HCT116 (cell line): Measurements from ENCODE around the gene N4BP3. TPM values are rescaled to one million over a fixed set of nuclear protein-coding genes. Genes with fewer than 3 reads are reported as not detected.

Source experiments
- ATAC-seq: fragments of 200-7000 bp; cut with Tn5 transposase; 2 replicates; pipeline ENCODE4 v1.9.1; 2020; ENCODE audit warnings: mild to moderate bottlenecking, moderate library complexity
- BruUV-seq: library from RNA; stranded (reverse); fragments of 400-500 nt; replicated peaks from 2 replicates; lab custom pipeline; 2021; lab: Mats Ljungman, UMichigan
- CTCF ChIA-PET: fragments of 300-600 bp; sonication (Branson Sonifier 250); formaldehyde crosslinking; loops from one replicate; lab custom pipeline; 2021; ENCODE audit warnings: antibody characterized with exemption; lab: Charles Lee
- POLR2A ChIA-PET: fragments of 300-600, 350-600 bp; sonication (Branson Sonifier 250); formaldehyde crosslinking; loops from one replicate; lab custom pipeline; 2021; ENCODE audit warnings: antibody characterized with exemption; lab: Charles Lee
- RAD21 ChIA-PET, 2 experiments: fragments of 300-600 bp; sonication (Branson Sonifier 250); formaldehyde crosslinking; loops; one replicate each; lab custom pipeline; 2023; ENCODE audit warnings: low total read pairs in 2 of 2; ENCODE audit not compliant: uncharacterized antibody in 2 of 2, unreplicated experiment in 2 of 2, low non-redundant PET in 1 of 2; lab: Charles Lee
- DNase-seq: peaks from one replicate; pipeline ENCODE4 v3.0.0-alpha.2; 2010; ENCODE audit warnings: low read depth, low spot score
- H2AFZ ChIP-seq: fragments of 200-600 bp; shearing (Covaris generic), sonication (generic); 2 replicates; pipeline ENCODE4 v1.6.1; 2017; ENCODE audit warnings: low read depth, mixed run types, mixed read lengths, antibody characterized with exemption, low read length; ENCODE audit not compliant: poor library complexity, severe bottlenecking
- H3K27ac ChIP-seq: 2 replicates; pipeline ENCODE4 v1.5.1; 2012; ENCODE audit warnings: low read depth, low read length
- H3K27me3 ChIP-seq: fragments of 200-600 bp; sonication (generic); 2 replicates; pipeline ENCODE4 v1.6.1; 2016; ENCODE audit warnings: mixed run types, low read length, mixed read lengths; ENCODE audit not compliant: insufficient read depth
- H3K36me3 ChIP-seq, 2 experiments: fragments of 200-500 bp in 1 of 2; fragments of 200-600 bp in 1 of 2; sonication (Bioruptor generic) in 1 of 2; sonication (generic) in 1 of 2; 2 replicates each; pipeline versions ENCODE4 v1.5.1 to v1.6.1; 2014 to 2016; ENCODE audit warnings: low read length in 2 of 2, inconsistent platforms in 1 of 2, mixed read lengths in 1 of 2, mixed run types in 1 of 2; ENCODE audit not compliant: insufficient read depth in 2 of 2, control insufficient read depth in 1 of 2
- H3K4me1 ChIP-seq, 2 experiments: fragments of 200-600 bp in 1 of 2; sonication (generic) in 1 of 2; 2 replicates each; pipeline versions ENCODE4 v1.5.1 to v1.6.1; 2012 to 2017; ENCODE audit warnings: low read length in 2 of 2, inconsistent platforms in 1 of 2, mild to moderate bottlenecking in 1 of 2, mixed read lengths in 1 of 2, mixed run types in 1 of 2, moderate library complexity in 1 of 2; ENCODE audit not compliant: insufficient read depth in 2 of 2, control insufficient read depth in 1 of 2
- H3K4me2 ChIP-seq: fragments of 200-600 bp; sonication (generic); 2 replicates; pipeline ENCODE4 v1.6.1; 2017; ENCODE audit warnings: mixed run types, low read length, mixed read lengths
- H3K4me3 ChIP-seq, 2 experiments: fragments of 200-600 bp in 1 of 2; sonication (generic) in 1 of 2; replicated peaks in 1 of 2; 2 replicates each; pipeline ENCODE4 v1.5.1; 2011 to 2016; ENCODE audit warnings: low read length in 2 of 2, control low read depth in 1 of 2, low read depth in 1 of 2, mild to moderate bottlenecking in 1 of 2, mixed read lengths in 1 of 2, mixed run types in 1 of 2
- H3K79me2 ChIP-seq: fragments of 200-600 bp; sonication (generic); 2 replicates; pipeline ENCODE4 v1.6.1; 2017; ENCODE audit warnings: mild to moderate bottlenecking, mixed run types, low read length, moderate library complexity, mixed read lengths; ENCODE audit not compliant: insufficient read depth
- H3K9ac ChIP-seq: fragments of 200-600 bp; sonication (generic); 2 replicates; pipeline ENCODE4 v1.6.1; 2016; ENCODE audit warnings: low read length, mixed read lengths
- H3K9me2 ChIP-seq: fragments of 200-600 bp; sonication (generic), shearing (Covaris generic); 2 replicates; pipeline ENCODE4 v1.6.1; 2017; ENCODE audit warnings: mixed run types, mild to moderate bottlenecking, moderate library complexity; ENCODE audit not compliant: insufficient read depth
- H3K9me3 ChIP-seq, 2 experiments: fragments of 200-500 bp in 1 of 2; fragments of 200-600 bp in 1 of 2; sonication (Bioruptor generic) in 1 of 2; sonication (generic) in 1 of 2; 2 replicates each; pipeline ENCODE4 v1.6.1; 2014 to 2017; ENCODE audit warnings: low read length in 2 of 2, mixed read lengths in 2 of 2, inconsistent platforms in 1 of 2, low read depth in 1 of 2, mild to moderate bottlenecking in 1 of 2, mixed run types in 1 of 2, moderate library complexity in 1 of 2; ENCODE audit not compliant: control insufficient read depth in 1 of 2, insufficient read depth in 1 of 2
- H4K20me1 ChIP-seq: fragments of 200-600 bp; sonication (generic), shearing (Covaris generic); 2 replicates; pipeline ENCODE4 v1.6.1; 2017; ENCODE audit warnings: mixed run types, mild to moderate bottlenecking, moderate library complexity; ENCODE audit not compliant: insufficient read depth
- CEBPB ChIP-seq: IDR thresholded peaks from 2 replicates; pipeline ENCODE4 v1.6.1; 2012; ENCODE audit warnings: low read depth
- CTCF ChIP-seq, 3 experiments: fragments of 200-600 bp in 1 of 3; sonication (generic) in 1 of 3; IDR thresholded peaks in 2 of 3; conservative IDR thresholded peaks in 1 of 3; 2 replicates each; pipeline ENCODE4 v1.5.1; 2012 to 2017; ENCODE audit warnings: low read depth in 2 of 3, low read length in 2 of 3, antibody characterized with exemption in 1 of 3, borderline replicate concordance in 1 of 3, control low read depth in 1 of 3, mild to moderate bottlenecking in 1 of 3, mixed read lengths in 1 of 3, mixed run types in 1 of 3, moderate library complexity in 1 of 3; ENCODE audit not compliant: insufficient read depth in 1 of 3
- EZH2phosphoT487 ChIP-seq: fragments of 200-600 bp; IDR thresholded peaks from 2 replicates; pipeline ENCODE4 v1.6.1; 2018; ENCODE audit warnings: antibody characterized with exemption, borderline replicate concordance
- SRF ChIP-seq: IDR thresholded peaks from 2 replicates; pipeline ENCODE4 v1.6.1; 2012; ENCODE audit warnings: low read depth
- YY1 ChIP-seq: IDR thresholded peaks from 2 replicates; pipeline ENCODE4 v1.6.1; 2011; ENCODE audit warnings: low read length, low read depth, moderate library complexity, mild to moderate bottlenecking; ENCODE audit not compliant: insufficient replicate concordance; ENCODE audit errors: extremely low read depth
- intact Hi-C: fragments of 100-400 bp; cut with micrococcal nuclease; formaldehyde crosslinking; loops from 2 replicates; pipeline ENCODE4 v1.10.0; 2022
- total RNA-seq: library from RNA; stranded (reverse); gene quantifications from one replicate; pipeline ENCODE4 v1.2.1, GENCODE V29; 2021; ENCODE audit not compliant: unreplicated experiment
- TF ChIP-seq, protein P1 (sequence below): IDR thresholded peaks from 2 replicates; pipeline ENCODE4 v1.6.1; 2012; ENCODE audit warnings: low read depth

N4BP3 gene
- total RNA-seq, 1 experiment from 2014 or later = 5.2 TPM

GRCh38 chr5:178106556-178107239 is 6.6 kb upstream of the N4BP3 start:
- ATAC-seq = no peak; the same call in 1 of the 2 replicates

More at GRCh38 chr5:178106556-178107239, 6.6 kb upstream of the N4BP3 start:
- no peaks in the 10 kb centered on the region for H3K9me2 ChIP-seq
- H3K27ac ChIP-seq = no peak overlapping the region
- ChIA-PET CTCF (no interaction called here), RAD21 (no interaction called here), POLR2A (no interaction called here)
- no peak overlapping the region for H3K4me3 ChIP-seq
- no peak overlapping the region for H2AFZ ChIP-seq
- no peaks in the 10 kb centered on the region for H3K9me3 ChIP-seq
- no peak overlapping the region for H3K4me2 ChIP-seq
- intact Hi-C loops = no loop called here
- H3K9ac ChIP-seq = no peak overlapping the region
- no peaks in the 10 kb centered on the region for H3K36me3 ChIP-seq
- DNase-seq = no peak
- H3K4me1 ChIP-seq = peaks cover 7 to 8% of the 10 kb centered on the region in 2 experiments
- no peaks in the 10 kb centered on the region for H3K79me2 ChIP-seq
- BruUV-seq = no TSS peak
- no peaks in the 10 kb centered on the region for H3K27me3 ChIP-seq
- no peak for TF ChIP-seq EZH2phosphoT487
- no peak for TF ChIP-seq YY1
- TF ChIP-seq, protein P1, sequence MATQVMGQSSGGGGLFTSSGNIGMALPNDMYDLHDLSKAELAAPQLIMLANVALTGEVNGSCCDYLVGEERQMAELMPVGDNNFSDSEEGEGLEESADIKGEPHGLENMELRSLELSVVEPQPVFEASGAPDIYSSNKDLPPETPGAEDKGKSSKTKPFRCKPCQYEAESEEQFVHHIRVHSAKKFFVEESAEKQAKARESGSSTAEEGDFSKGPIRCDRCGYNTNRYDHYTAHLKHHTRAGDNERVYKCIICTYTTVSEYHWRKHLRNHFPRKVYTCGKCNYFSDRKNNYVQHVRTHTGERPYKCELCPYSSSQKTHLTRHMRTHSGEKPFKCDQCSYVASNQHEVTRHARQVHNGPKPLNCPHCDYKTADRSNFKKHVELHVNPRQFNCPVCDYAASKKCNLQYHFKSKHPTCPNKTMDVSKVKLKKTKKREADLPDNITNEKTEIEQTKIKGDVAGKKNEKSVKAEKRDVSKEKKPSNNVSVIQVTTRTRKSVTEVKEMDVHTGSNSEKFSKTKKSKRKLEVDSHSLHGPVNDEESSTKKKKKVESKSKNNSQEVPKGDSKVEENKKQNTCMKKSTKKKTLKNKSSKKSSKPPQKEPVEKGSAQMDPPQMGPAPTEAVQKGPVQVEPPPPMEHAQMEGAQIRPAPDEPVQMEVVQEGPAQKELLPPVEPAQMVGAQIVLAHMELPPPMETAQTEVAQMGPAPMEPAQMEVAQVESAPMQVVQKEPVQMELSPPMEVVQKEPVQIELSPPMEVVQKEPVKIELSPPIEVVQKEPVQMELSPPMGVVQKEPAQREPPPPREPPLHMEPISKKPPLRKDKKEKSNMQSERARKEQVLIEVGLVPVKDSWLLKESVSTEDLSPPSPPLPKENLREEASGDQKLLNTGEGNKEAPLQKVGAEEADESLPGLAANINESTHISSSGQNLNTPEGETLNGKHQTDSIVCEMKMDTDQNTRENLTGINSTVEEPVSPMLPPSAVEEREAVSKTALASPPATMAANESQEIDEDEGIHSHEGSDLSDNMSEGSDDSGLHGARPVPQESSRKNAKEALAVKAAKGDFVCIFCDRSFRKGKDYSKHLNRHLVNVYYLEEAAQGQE = no peak
- TF ChIP-seq CEBPB = no peak
- no peak for TF ChIP-seq CTCF (IDR thresholded peaks at IDR 0.05 in 2 of 3, conservative IDR thresholded peaks at IDR 0.05 in 1 of 3; ENCODE audit: borderline replicate concordance in 1 of 3, insufficient read depth in 1 of 3, low read depth in 2 of 3, low read length in 2 of 3)
- TF ChIP-seq SRF = no peak
- no peaks in the 10 kb centered on the region for H4K20me1 ChIP-seq
